HCT116 (cell line): ENCODE measurements around the gene PIM3. TPM values are rescaled to one million over a fixed set of nuclear protein-coding genes. Genes with fewer than 3 reads are reported as not detected.

Experiments used
- ATAC-seq: fragments of 200-7000 bp; cut with Tn5 transposase; 2 replicates; pipeline ENCODE4 v1.9.1; 2020; ENCODE audit warnings: mild to moderate bottlenecking, moderate library complexity
- BruUV-seq: library from RNA; stranded (reverse); fragments of 400-500 nt; replicated peaks from 2 replicates; lab custom pipeline; 2021; lab: Mats Ljungman, UMichigan
- CTCF ChIA-PET: fragments of 300-600 bp; sonication (Branson Sonifier 250); formaldehyde crosslinking; loops from one replicate; lab custom pipeline; 2021; ENCODE audit warnings: antibody characterized with exemption; lab: Charles Lee
- POLR2A ChIA-PET: fragments of 300-600, 350-600 bp; sonication (Branson Sonifier 250); formaldehyde crosslinking; loops from one replicate; lab custom pipeline; 2021; ENCODE audit warnings: antibody characterized with exemption; lab: Charles Lee
- RAD21 ChIA-PET, 2 experiments: fragments of 300-600 bp; sonication (Branson Sonifier 250); formaldehyde crosslinking; loops; one replicate each; lab custom pipeline; 2023; ENCODE audit warnings: low total read pairs in 2 of 2; ENCODE audit not compliant: uncharacterized antibody in 2 of 2, unreplicated experiment in 2 of 2, low non-redundant PET in 1 of 2; lab: Charles Lee
- DNase-seq: peaks from one replicate; pipeline ENCODE4 v3.0.0-alpha.2; 2010; ENCODE audit warnings: low read depth, low spot score
- H2AFZ ChIP-seq: fragments of 200-600 bp; shearing (Covaris generic), sonication (generic); 2 replicates; pipeline ENCODE4 v1.6.1; 2017; ENCODE audit warnings: low read depth, mixed run types, mixed read lengths, antibody characterized with exemption, low read length; ENCODE audit not compliant: poor library complexity, severe bottlenecking
- H3K27ac ChIP-seq: 2 replicates; pipeline ENCODE4 v1.5.1; 2012; ENCODE audit warnings: low read depth, low read length
- H3K27me3 ChIP-seq: fragments of 200-600 bp; sonication (generic); 2 replicates; pipeline ENCODE4 v1.6.1; 2016; ENCODE audit warnings: mixed run types, low read length, mixed read lengths; ENCODE audit not compliant: insufficient read depth
- H3K36me3 ChIP-seq, 2 experiments: fragments of 200-500 bp in 1 of 2; fragments of 200-600 bp in 1 of 2; sonication (Bioruptor generic) in 1 of 2; sonication (generic) in 1 of 2; 2 replicates each; pipeline versions ENCODE4 v1.5.1 to v1.6.1; 2014 to 2016; ENCODE audit warnings: low read length in 2 of 2, inconsistent platforms in 1 of 2, mixed read lengths in 1 of 2, mixed run types in 1 of 2; ENCODE audit not compliant: insufficient read depth in 2 of 2, control insufficient read depth in 1 of 2
- H3K4me1 ChIP-seq, 2 experiments: fragments of 200-600 bp in 1 of 2; sonication (generic) in 1 of 2; 2 replicates each; pipeline versions ENCODE4 v1.5.1 to v1.6.1; 2012 to 2017; ENCODE audit warnings: low read length in 2 of 2, inconsistent platforms in 1 of 2, mild to moderate bottlenecking in 1 of 2, mixed read lengths in 1 of 2, mixed run types in 1 of 2, moderate library complexity in 1 of 2; ENCODE audit not compliant: insufficient read depth in 2 of 2, control insufficient read depth in 1 of 2
- H3K4me2 ChIP-seq: fragments of 200-600 bp; sonication (generic); 2 replicates; pipeline ENCODE4 v1.6.1; 2017; ENCODE audit warnings: mixed run types, low read length, mixed read lengths
- H3K4me3 ChIP-seq, 2 experiments: fragments of 200-600 bp in 1 of 2; sonication (generic) in 1 of 2; replicated peaks in 1 of 2; 2 replicates each; pipeline ENCODE4 v1.5.1; 2011 to 2016; ENCODE audit warnings: low read length in 2 of 2, control low read depth in 1 of 2, low read depth in 1 of 2, mild to moderate bottlenecking in 1 of 2, mixed read lengths in 1 of 2, mixed run types in 1 of 2
- H3K79me2 ChIP-seq: fragments of 200-600 bp; sonication (generic); 2 replicates; pipeline ENCODE4 v1.6.1; 2017; ENCODE audit warnings: mild to moderate bottlenecking, mixed run types, low read length, moderate library complexity, mixed read lengths; ENCODE audit not compliant: insufficient read depth
- H3K9ac ChIP-seq: fragments of 200-600 bp; sonication (generic); 2 replicates; pipeline ENCODE4 v1.6.1; 2016; ENCODE audit warnings: low read length, mixed read lengths
- H3K9me2 ChIP-seq: fragments of 200-600 bp; sonication (generic), shearing (Covaris generic); 2 replicates; pipeline ENCODE4 v1.6.1; 2017; ENCODE audit warnings: mixed run types, mild to moderate bottlenecking, moderate library complexity; ENCODE audit not compliant: insufficient read depth
- H3K9me3 ChIP-seq, 2 experiments: fragments of 200-500 bp in 1 of 2; fragments of 200-600 bp in 1 of 2; sonication (Bioruptor generic) in 1 of 2; sonication (generic) in 1 of 2; 2 replicates each; pipeline ENCODE4 v1.6.1; 2014 to 2017; ENCODE audit warnings: low read length in 2 of 2, mixed read lengths in 2 of 2, inconsistent platforms in 1 of 2, low read depth in 1 of 2, mild to moderate bottlenecking in 1 of 2, mixed run types in 1 of 2, moderate library complexity in 1 of 2; ENCODE audit not compliant: control insufficient read depth in 1 of 2, insufficient read depth in 1 of 2
- H4K20me1 ChIP-seq: fragments of 200-600 bp; sonication (generic), shearing (Covaris generic); 2 replicates; pipeline ENCODE4 v1.6.1; 2017; ENCODE audit warnings: mixed run types, mild to moderate bottlenecking, moderate library complexity; ENCODE audit not compliant: insufficient read depth
- CBX3 ChIP-seq: IDR thresholded peaks from 2 replicates; pipeline ENCODE4 v1.6.1; 2012; ENCODE audit warnings: low read depth
- CEBPB ChIP-seq: IDR thresholded peaks from 2 replicates; pipeline ENCODE4 v1.6.1; 2012; ENCODE audit warnings: low read depth
- EGR1 ChIP-seq: IDR thresholded peaks from 2 replicates; pipeline ENCODE4 v1.6.1; 2012; ENCODE audit warnings: low read depth
- ELF1 ChIP-seq: IDR thresholded peaks from 2 replicates; pipeline ENCODE4 v1.6.1; 2012; ENCODE audit warnings: low read depth, borderline replicate concordance
- EZH2 ChIP-seq: fragments of 200-600 bp; sonication (generic); IDR thresholded peaks from 2 replicates; pipeline ENCODE4 v1.6.1; 2017; ENCODE audit warnings: antibody characterized with exemption, mixed run types
- EZH2phosphoT487 ChIP-seq: fragments of 200-600 bp; IDR thresholded peaks from 2 replicates; pipeline ENCODE4 v1.6.1; 2018; ENCODE audit warnings: antibody characterized with exemption, borderline replicate concordance
- FOSL1 ChIP-seq: IDR thresholded peaks from 2 replicates; pipeline ENCODE4 v1.6.1; 2012; ENCODE audit warnings: low read depth
- JUND ChIP-seq: IDR thresholded peaks from 2 replicates; pipeline ENCODE4 v1.6.1; 2012
- POLR2A ChIP-seq: IDR thresholded peaks from 2 replicates; pipeline ENCODE4 v1.7.0; 2011; ENCODE audit warnings: borderline replicate concordance; ENCODE audit not compliant: insufficient read depth, insufficient read length; ENCODE audit errors: extremely low read depth
- POLR2AphosphoS5 ChIP-seq: IDR thresholded peaks from 2 replicates; pipeline ENCODE4 v1.6.1; 2011; ENCODE audit warnings: mild to moderate bottlenecking, low read depth, low read length, moderate library complexity
- SIN3A ChIP-seq: IDR thresholded peaks from 2 replicates; pipeline ENCODE4 v1.6.1; 2012; ENCODE audit warnings: low read depth
- SP1 ChIP-seq: IDR thresholded peaks from 2 replicates; pipeline ENCODE4 v1.6.1; 2012; ENCODE audit warnings: low read depth
- SRF ChIP-seq: IDR thresholded peaks from 2 replicates; pipeline ENCODE4 v1.6.1; 2012; ENCODE audit warnings: low read depth
- YY1 ChIP-seq: IDR thresholded peaks from 2 replicates; pipeline ENCODE4 v1.6.1; 2011; ENCODE audit warnings: low read length, low read depth, moderate library complexity, mild to moderate bottlenecking; ENCODE audit not compliant: insufficient replicate concordance; ENCODE audit errors: extremely low read depth
- ZNF274 ChIP-seq: fragments of 200-500 bp; sonication (Bioruptor generic); IDR thresholded peaks from 2 replicates; pipeline ENCODE4 v1.6.1; 2014; ENCODE audit warnings: mild to moderate bottlenecking, low read depth, low read length, inconsistent platforms
- intact Hi-C: fragments of 100-400 bp; cut with micrococcal nuclease; formaldehyde crosslinking; loops from 2 replicates; pipeline ENCODE4 v1.10.0; 2022
- total RNA-seq: library from RNA; stranded (reverse); gene quantifications from one replicate; pipeline ENCODE4 v1.2.1, GENCODE V29; 2021; ENCODE audit not compliant: unreplicated experiment
- TF ChIP-seq, protein P1 (sequence below): IDR thresholded peaks from 2 replicates; pipeline ENCODE4 v1.6.1; 2011; ENCODE audit warnings: mild to moderate bottlenecking, low read length, moderate library complexity; ENCODE audit not compliant: insufficient replicate concordance; ENCODE audit errors: extremely low read depth
- TF ChIP-seq, protein P2 (sequence below): IDR thresholded peaks from 2 replicates; pipeline ENCODE4 v1.6.1; 2012; ENCODE audit warnings: low read depth

PIM3 gene
- total RNA-seq, 1 experiment from 2014 or later, result 116 TPM

DNA sequence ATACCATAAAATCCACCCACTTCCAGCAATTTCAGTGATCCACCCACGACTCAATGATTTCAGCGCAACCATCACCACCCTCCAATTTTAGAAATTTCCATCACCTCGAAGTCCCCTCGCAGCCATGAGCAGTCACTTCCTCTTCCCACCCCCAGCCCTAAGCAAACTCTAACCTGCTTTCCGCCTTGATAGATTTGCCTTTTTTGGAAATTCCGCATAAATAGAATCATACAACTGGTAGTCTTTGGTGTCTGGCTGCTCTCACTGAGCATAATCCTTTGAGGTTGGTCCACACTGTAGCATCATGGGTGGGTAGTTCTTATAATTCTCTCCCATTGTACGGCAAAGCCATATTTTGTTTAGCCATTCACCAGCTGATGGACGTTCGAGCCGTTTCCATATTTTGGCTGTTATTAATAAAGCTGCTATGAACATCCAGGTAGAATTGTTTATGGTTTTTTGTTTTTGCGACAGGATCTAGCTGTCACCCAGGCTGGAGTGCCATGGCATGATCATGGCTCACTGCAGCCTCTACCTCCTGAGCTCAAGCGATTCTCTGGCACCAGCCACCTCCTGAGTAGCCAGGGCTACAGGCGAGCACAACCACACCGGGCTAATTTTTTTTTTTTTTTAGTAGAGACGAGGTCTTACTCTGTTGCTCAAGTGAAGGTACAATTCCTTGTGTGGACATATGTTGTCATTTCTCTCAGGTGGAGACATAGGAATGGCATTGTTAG is 16.0 kb downstream of the PIM3 start:
- H4K20me1 ChIP-seq, result no peaks in the 10 kb centered on the region
- TF ChIP-seq ELF1, result no peak
- no peak for TF ChIP-seq YY1
- no peak for TF ChIP-seq POLR2A
- no peak for TF ChIP-seq JUND
- TF ChIP-seq FOSL1, result no peak
- no peak for TF ChIP-seq EZH2phosphoT487
- no peak for TF ChIP-seq SP1
- TF ChIP-seq CEBPB, result no peak
- no peak for TF ChIP-seq EZH2
- no peak for TF ChIP-seq CBX3
- TF ChIP-seq, protein P1, sequence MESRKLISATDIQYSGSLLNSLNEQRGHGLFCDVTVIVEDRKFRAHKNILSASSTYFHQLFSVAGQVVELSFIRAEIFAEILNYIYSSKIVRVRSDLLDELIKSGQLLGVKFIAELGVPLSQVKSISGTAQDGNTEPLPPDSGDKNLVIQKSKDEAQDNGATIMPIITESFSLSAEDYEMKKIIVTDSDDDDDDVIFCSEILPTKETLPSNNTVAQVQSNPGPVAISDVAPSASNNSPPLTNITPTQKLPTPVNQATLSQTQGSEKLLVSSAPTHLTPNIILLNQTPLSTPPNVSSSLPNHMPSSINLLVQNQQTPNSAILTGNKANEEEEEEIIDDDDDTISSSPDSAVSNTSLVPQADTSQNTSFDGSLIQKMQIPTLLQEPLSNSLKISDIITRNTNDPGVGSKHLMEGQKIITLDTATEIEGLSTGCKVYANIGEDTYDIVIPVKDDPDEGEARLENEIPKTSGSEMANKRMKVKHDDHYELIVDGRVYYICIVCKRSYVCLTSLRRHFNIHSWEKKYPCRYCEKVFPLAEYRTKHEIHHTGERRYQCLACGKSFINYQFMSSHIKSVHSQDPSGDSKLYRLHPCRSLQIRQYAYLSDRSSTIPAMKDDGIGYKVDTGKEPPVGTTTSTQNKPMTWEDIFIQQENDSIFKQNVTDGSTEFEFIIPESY, result no peak
- TF ChIP-seq ZNF274, result no peak
- no peak for TF ChIP-seq SRF
- TF ChIP-seq SIN3A, result no peak
- TF ChIP-seq, protein P2, sequence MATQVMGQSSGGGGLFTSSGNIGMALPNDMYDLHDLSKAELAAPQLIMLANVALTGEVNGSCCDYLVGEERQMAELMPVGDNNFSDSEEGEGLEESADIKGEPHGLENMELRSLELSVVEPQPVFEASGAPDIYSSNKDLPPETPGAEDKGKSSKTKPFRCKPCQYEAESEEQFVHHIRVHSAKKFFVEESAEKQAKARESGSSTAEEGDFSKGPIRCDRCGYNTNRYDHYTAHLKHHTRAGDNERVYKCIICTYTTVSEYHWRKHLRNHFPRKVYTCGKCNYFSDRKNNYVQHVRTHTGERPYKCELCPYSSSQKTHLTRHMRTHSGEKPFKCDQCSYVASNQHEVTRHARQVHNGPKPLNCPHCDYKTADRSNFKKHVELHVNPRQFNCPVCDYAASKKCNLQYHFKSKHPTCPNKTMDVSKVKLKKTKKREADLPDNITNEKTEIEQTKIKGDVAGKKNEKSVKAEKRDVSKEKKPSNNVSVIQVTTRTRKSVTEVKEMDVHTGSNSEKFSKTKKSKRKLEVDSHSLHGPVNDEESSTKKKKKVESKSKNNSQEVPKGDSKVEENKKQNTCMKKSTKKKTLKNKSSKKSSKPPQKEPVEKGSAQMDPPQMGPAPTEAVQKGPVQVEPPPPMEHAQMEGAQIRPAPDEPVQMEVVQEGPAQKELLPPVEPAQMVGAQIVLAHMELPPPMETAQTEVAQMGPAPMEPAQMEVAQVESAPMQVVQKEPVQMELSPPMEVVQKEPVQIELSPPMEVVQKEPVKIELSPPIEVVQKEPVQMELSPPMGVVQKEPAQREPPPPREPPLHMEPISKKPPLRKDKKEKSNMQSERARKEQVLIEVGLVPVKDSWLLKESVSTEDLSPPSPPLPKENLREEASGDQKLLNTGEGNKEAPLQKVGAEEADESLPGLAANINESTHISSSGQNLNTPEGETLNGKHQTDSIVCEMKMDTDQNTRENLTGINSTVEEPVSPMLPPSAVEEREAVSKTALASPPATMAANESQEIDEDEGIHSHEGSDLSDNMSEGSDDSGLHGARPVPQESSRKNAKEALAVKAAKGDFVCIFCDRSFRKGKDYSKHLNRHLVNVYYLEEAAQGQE, result no peak
- TF ChIP-seq EGR1, result no peak
- TF ChIP-seq POLR2AphosphoS5, result no peak
- H3K36me3 ChIP-seq, result no peaks in the 10 kb centered on the region
- ChIA-PET RAD21 (no interaction called here), CTCF (interaction anchor here (1.1 kb wide), 2 partner anchors 45 to 54 kb away, joined by 3 to 4 read pairs; no protein-coding TSS in a partner anchor), POLR2A (no interaction called here)
- no TSS peak for BruUV-seq
- H3K9me2 ChIP-seq, result no peaks in the 10 kb centered on the region
- H3K4me3 ChIP-seq, result no peak overlapping the region
- 0 out of 4 replicates have a peak, but pooled peaks cover 0 to 5% of the 10 kb centered on the region in 2 experiments for H3K9me3 ChIP-seq
- ATAC-seq (no peak), DNase-seq (no peak)
- no peak overlapping the region for H3K9ac ChIP-seq
- no peak overlapping the region for H3K27ac ChIP-seq
- no peaks in the 10 kb centered on the region for H3K79me2 ChIP-seq
- intact Hi-C loops, result loop anchor here (5.0 kb wide), 1 partner anchor 44 kb away; no protein-coding TSS in a partner anchor
- H2AFZ ChIP-seq, result no peak overlapping the region
- peaks cover 21 to 34% of the 10 kb centered on the region in 2 experiments for H3K4me1 ChIP-seq
- no peaks in the 10 kb centered on the region for H3K27me3 ChIP-seq
- H3K4me2 ChIP-seq, result no peak overlapping the region
